Type B pancreatic cell (in vitro differentiated cells): ENCODE results near the gene FIP1L1. TPM values are rescaled to one million over a fixed set of nuclear protein-coding genes. Genes with fewer than 3 reads are reported as not detected.

ENCODE experiments used
- DNase-seq: peaks from one replicate; pipeline ENCODE4 v3.0.0; 2021; ENCODE audit warnings: mixed read lengths; ENCODE audit not compliant: unreplicated experiment; ENCODE audit errors: extremely low spot score
- H3K27ac Mint-ChIP-seq: 2 replicates; pipeline ENCODE4 v1.8.0; 2021; ENCODE audit warnings: mild to moderate bottlenecking, mixed read lengths
- H3K27me3 Mint-ChIP-seq: 2 replicates; pipeline ENCODE4 v1.8.0; 2021; ENCODE audit warnings: mixed read lengths
- H3K36me3 Mint-ChIP-seq: 2 replicates; pipeline ENCODE4 v1.8.0; 2021; ENCODE audit warnings: mixed read lengths
- H3K4me1 Mint-ChIP-seq: one replicate; pipeline ENCODE4 v1.8.0; 2021; ENCODE audit warnings: mixed read lengths; ENCODE audit not compliant: unreplicated experiment
- H3K4me3 Mint-ChIP-seq: 2 replicates; pipeline ENCODE4 v1.8.0; 2021; ENCODE audit warnings: mild to moderate bottlenecking, mixed read lengths
- H3K9me3 Mint-ChIP-seq: 2 replicates; pipeline ENCODE4 v1.8.0; 2021; ENCODE audit warnings: mixed read lengths
- CTCF ChIP-seq: fragments of 200-600 bp; sonication (generic); conservative IDR thresholded peaks from 2 replicates; pipeline ENCODE4 v1.5.0; 2021; ENCODE audit warnings: antibody characterized with exemption, mild to moderate bottlenecking
- total RNA-seq: library from RNA; stranded (reverse); gene quantifications from 2 replicates; pipeline ENCODE4 v1.2.1, GENCODE V29; 2021; ENCODE audit warnings: low replicate concordance

FIP1L1 gene
- total RNA-seq, 1 donor from 2014 or later, result 60.2 TPM

DNA sequence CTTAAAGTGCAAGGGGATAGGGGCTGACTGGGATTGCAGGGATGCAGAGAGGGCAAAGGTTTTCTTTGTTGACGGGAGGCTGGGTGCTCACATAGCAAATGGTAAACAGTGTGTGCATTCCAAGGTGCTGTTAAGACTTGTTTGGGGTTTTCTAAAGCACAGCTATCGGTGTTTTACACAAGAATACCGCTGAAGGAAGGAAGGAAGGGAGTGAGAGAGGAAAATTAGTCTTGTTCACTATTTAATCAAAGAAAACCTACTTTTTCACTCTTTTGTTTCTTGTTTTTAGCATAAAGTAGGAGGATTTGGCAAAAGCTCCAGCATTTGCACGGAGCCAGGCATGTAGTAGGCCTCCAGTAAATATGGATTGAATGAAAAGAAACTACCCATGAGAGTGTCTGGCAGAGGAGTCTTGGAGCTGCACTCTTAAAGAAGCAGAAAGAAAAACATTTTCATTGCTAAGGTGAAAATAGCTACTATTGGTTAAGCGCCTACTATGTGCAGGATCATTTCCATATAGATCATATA lies 99.7 kb downstream of the FIP1L1 start:
- H3K27me3 Mint-ChIP-seq, result no peaks in the 10 kb centered on the region
- H3K27ac Mint-ChIP-seq, result no peak overlapping the region
- H3K36me3 Mint-ChIP-seq, result peaks cover 14% of the 10 kb centered on the region
- H3K4me1 Mint-ChIP-seq, result peaks cover 8% of the 10 kb centered on the region
- no peak for DNase-seq
- no peak overlapping the region for H3K4me3 Mint-ChIP-seq
- H3K9me3 Mint-ChIP-seq, result no peaks in the 10 kb centered on the region
- no peak for TF ChIP-seq CTCF

DNA sequence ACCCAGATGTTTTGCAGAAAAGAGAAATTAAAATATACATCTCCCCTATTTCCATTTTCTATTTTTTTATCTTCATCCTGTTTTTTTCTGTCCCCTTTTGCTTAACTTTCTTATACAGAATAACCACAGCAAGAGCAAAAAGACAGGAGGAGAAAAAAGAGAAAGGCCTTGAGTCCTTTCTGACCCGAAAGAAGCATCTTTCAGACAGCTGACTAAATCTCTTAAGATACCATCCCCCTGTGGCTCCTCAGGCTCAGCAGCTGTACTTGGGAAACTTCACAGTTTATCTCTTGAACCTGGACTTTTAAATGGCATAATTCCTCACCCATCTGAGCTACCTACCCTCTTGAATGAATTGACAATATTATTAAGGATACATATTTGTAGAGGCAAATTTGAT lies 100.2 kb downstream of the FIP1L1 start:
- Mint-ChIP-seq H3K36me3 (peaks cover 12% of the 10 kb centered on the region), H3K4me3 (no peak overlapping the region), H3K27me3 (no peaks in the 10 kb centered on the region), H3K27ac (no peak overlapping the region), H3K4me1 (peaks cover 8% of the 10 kb centered on the region), H3K9me3 (no peaks in the 10 kb centered on the region)
- no peak for DNase-seq
- no peak for TF ChIP-seq CTCF

- Mint-ChIP-seq H3K4me1 (peaks cover 8% of the 10 kb centered on the region), H3K4me3 (no peak overlapping the region), H3K27me3 (no peaks in the 10 kb centered on the region), H3K9me3 (no peaks in the 10 kb centered on the region), H3K36me3 (peaks cover 5% of the 10 kb centered on the region), H3K27ac (no peak overlapping the region)
- no peak for TF ChIP-seq CTCF
- DNase-seq, result no peak
These were observed 101.4 kb downstream of the FIP1L1 start for GRCh38 chr4:53478671-53479456.

GRCh38 chr4:53479736-53480525 lies 102.5 kb downstream of the FIP1L1 start:
- Mint-ChIP-seq H3K27ac (no peak overlapping the region), H3K4me1 (peaks cover 8% of the 10 kb centered on the region)

GRCh38 chr4:53480909-53481308 lies 103.5 kb downstream of the FIP1L1 start:
- no peaks in the 10 kb centered on the region for H3K9me3 Mint-ChIP-seq
- H3K4me1 Mint-ChIP-seq, result peaks cover 8% of the 10 kb centered on the region
- H3K27ac Mint-ChIP-seq, result no peak overlapping the region
- peaks cover 5% of the 10 kb centered on the region for H3K36me3 Mint-ChIP-seq
- no peak for TF ChIP-seq CTCF
- no peaks in the 10 kb centered on the region for H3K27me3 Mint-ChIP-seq
- DNase-seq, result no peak
- no peak overlapping the region for H3K4me3 Mint-ChIP-seq

More at GRCh38 chr4:53479736-53480525, 102.5 kb downstream of the FIP1L1 start:
- Mint-ChIP-seq H3K27me3 (no peaks in the 10 kb centered on the region), H3K9me3 (no peaks in the 10 kb centered on the region), H3K4me3 (no peak overlapping the region), H3K36me3 (peaks cover 5% of the 10 kb centered on the region)
- no peak for TF ChIP-seq CTCF
- DNase-seq, result no peak
